SKM-1 (cell line): ENCODE measurements around the gene TBC1D24.

Experiments
- DNase-seq: peaks from one replicate; lab custom pipeline; 2025; ENCODE audit not compliant: unreplicated experiment; lab: John Stamatoyannopoulos, UW

The TBC1D24 gene

DNA sequence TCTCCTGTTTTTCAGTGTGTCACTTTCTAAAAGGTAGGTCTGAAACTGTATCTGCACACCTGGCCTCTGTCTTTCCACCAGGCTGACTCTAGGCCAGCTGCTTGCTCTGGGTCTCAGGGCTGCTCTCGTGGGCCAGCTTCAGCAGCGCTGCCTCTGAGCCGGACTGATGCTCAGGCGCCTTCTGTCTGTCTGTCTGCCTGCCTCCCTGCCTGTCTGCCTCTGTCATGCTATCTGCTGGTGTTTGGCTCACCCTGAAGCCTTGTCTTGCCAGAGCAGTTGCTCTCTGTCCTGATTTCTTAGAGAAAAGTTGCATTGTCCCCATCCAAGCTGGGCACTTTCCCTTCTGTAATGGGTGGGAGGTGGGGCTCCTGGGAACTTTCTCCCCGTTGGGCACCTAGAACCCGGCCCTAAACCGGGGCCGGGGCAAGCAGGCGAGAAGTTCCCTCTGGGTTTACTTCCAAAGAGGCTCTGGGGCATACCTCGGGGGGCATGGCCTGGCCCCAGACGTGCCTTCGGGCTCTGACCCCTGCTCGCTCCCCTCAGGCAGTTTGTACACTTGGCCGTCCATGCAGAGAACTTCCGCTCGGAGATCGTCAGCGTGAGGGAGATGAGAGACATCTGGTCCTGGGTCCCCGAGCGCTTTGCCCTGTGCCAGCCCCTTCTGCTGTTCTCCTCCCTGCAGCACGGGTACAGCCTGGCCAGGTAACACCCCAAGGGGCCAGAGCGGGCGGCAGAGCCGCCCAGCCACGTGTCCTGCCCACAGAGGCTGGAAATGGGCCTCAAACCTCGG, 23.0 kb downstream of the TBC1D24 start:
- DNase-seq = no peak

DNA sequence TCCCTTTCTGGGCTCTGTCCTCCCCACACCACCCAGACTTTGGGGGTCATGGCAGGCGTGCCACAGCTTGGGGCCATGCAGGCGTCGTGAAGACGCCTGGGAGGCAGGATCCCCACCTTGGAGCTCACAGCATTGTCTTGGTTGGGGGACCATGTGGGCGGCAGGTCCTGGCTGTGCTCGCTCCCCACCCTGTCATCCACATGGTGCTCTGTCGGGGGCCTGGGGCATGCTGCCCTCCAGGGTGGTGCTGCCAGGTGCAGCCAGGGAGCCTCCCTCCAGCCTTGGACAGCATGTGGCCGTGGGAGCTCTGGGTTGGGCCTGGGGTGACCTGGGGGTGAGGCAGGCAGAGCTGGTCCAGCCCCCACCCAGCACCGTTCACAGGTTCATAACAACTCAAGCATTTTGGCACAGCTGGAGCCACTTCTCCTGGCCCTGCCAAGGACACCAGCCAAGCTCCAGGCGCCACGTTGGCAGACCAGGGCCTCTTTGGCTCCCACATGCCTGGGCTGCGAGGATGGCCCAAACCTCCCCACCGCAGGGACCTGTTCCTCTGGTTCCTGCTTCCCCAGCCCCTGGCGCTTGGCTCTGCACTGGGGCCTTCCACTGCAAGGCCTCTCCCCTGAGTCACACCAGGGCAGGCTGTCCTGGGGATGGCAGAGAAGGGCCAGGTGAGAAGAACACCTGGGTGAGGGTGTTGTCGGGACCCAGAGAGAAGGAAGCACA, 23.8 kb downstream of the TBC1D24 start:
- no peak for DNase-seq

DNA sequence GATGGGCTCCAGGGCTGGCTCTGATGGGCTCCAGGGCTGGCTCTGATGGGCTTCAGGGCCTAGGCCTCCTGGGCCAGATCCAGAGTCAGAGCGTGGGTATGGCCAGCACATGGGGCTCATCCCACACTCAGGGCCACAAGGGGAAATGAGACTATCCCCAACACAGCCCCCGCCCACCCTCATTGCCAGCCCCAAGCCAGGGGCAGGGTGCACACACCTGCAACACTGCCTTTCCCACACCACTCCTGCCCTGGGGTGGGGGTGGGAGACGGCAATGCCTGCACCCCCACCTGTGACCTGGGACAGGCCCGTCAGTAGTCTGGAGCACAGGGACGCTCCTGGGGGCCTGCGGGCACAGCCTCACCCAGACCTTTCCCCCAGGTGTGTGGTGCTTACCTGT, 24.5 kb downstream of the TBC1D24 start:
- DNase-seq = no peak

DNA sequence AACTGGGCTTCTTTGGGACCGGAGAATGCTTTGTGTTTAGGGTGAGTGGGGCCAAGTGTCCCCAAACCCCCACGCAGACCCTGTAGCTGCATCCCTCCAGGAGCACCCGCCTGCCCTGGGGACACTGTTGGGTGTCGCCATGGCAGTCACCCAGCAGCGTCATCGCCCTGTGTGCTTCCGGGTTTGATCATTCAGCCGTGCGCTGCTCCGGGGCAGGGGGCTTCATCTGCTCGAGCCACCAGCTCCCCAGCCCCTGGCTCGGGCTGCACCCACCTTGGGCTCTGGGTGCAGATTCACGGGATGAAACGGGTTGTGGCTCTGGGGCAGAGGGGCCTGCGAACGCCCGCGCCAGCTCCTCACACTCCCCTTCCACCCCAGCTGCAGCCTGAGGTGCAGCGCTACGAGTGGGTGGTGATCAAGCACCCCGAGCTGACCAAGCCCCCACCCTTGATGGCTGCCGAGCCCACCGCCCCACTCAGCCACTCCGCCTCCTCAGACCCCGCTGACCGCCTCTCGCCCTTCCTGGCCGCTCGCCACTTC, 25.0 kb downstream of the TBC1D24 start:
- DNase-seq = no peak

DNA sequence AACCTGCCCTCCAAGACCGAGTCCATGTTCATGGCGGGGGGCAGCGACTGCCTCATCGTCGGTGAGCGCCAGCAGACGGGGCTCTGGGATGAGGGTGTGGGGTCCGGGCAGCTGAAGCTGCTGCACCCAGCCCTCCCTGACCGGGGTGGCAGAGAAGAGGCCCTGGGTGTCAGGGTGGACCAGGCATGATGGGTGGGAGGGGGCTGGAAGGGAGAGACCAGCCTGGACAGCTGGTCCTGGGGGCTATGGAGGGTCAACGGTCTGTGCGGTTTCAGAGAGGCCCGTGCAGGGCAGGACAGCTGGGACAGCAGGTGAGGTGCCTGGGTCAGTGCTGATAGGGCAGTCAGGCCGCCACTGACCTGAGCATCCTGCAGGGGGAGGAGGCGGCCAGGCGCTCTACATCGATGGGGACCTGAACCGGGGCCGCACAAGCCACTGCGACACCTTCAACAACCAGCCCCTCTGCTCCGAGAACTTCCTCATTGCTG, 25.5 kb downstream of the TBC1D24 start:
- DNase-seq = no peak

- no peak for DNase-seq
Measured at GRCh38 chr16:2500918-2501750, 26.2 kb downstream of the TBC1D24 start.

DNA sequence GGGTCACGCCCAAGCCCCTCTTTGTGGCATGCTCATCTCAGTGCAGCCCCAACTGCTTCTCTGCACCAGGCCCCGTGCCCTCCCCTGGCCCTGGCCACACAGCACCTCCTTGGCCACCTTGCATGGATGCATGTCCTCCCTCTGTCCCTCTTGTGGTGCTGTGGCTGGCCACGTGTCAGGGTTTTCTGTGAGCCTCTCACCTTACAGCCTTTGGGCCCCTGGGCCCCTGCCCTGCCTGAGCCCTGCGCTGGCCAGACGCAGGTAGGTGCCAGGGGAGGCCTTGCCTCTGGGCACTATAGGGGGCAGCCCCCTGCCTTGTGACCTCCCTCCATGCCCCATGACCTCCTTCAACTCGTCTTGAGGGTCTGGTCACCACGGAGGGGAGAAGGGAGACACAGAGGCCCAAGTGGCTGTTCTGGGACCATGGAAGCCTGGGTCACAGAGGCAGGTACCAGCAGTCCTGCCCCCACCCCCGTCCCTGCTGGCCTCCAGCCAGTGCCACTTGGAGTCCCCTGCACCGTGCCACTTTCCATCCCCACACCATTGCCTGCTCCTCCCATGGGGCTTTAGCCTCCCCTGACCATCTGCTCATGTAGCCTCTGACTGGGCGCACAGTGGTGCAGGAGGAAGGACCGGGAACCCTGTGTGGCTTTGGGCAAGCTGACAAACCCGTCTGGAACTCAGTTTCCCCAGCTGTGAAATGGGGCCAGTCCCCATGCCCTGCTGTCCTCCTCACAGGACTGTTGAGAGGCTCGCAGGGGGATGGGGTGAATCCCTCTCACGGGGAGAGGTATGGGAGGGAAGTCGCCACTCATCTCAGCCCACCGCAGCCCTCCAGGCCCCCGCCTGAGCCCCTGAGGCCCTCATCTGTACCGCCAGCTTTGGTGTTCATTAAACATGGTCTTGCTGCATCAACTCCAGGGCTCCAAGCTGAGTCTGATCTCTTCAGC, 27.3 kb downstream of the TBC1D24 start:
- DNase-seq = no peak

- no peak for DNase-seq
Measured at GRCh38 chr16:2505695-2506094, 30.8 kb downstream of the TBC1D24 start.

DNA sequence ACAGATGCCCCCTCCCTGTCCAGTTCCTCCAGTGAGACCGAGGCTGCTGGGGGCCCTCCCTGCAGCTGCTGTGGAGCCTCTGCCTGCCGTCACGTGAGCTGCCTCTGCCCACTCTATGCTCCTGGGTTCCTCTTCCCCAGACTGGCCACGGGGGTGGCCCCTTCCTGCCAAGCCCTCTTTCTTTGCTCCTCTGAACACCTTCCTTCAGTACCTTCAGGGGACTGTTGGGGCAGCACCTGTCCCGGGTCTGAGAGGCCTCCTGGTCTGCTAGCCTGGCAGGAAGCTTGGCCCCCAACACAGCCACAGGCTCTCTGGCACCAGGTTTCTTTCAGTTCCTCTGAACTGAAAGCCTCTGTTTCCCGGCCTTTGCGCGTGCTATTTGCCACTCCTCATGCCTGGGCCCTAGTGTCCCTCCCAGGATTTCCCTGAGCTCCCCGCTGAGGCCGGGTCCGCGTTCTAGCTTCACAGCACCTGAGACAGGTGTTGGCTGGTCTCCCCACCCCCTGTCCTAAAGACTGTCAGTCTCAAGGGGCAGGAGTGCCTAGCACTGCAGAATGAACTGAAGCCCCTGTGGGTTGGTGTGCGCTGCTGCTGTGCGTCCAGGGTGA, 32.2 kb downstream of the TBC1D24 start:
- DNase-seq = peak; percentile 22

- DNase-seq = peak; percentile 45
Measured at GRCh38 chr16:2507665-2508064, 32.7 kb downstream of the TBC1D24 start.

DNA sequence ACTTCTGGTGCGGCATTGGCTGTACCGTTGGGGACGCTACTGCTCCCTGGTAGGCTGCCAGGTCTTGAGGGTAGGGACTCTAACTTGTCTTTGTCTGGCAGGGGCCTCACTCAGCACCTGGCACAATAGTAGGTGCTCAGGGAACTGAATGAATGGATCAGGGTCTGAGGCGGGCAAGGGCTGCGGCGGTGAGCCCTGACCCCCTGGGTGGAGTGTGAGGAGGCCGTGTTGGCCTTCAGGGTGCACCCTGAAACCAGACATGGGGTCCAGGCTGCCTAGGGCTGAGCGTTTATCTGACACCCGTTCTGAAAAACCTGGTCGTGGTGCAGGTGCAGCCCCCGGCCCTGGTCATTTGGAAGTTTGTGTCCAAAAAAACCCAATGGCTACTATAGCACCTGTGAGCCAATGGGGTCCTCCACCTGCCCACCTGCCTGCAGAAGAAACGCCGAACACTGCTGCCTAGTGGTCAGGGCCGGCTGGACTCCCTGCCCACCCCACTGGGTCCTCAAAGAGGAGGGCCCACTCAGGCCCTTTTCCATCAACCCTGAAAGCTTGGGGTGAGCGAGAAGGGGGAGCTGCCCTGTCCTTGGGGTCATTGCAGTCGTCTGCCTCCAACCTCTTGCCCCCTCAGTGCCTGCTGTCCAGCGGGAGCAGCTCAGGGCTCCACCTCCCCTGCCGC, 33.9 kb downstream of the TBC1D24 start:
- DNase-seq = no peak

GRCh38 chr16:2511128-2511800, 36.3 kb downstream of the TBC1D24 start:
- DNase-seq = no peak

- DNase-seq = no peak
Measured at GRCh38 chr16:2511996-2512734, 37.2 kb downstream of the TBC1D24 start.

- no peak for DNase-seq
Measured at GRCh38 chr16:2512735-2513404, 37.9 kb downstream of the TBC1D24 start.

DNA sequence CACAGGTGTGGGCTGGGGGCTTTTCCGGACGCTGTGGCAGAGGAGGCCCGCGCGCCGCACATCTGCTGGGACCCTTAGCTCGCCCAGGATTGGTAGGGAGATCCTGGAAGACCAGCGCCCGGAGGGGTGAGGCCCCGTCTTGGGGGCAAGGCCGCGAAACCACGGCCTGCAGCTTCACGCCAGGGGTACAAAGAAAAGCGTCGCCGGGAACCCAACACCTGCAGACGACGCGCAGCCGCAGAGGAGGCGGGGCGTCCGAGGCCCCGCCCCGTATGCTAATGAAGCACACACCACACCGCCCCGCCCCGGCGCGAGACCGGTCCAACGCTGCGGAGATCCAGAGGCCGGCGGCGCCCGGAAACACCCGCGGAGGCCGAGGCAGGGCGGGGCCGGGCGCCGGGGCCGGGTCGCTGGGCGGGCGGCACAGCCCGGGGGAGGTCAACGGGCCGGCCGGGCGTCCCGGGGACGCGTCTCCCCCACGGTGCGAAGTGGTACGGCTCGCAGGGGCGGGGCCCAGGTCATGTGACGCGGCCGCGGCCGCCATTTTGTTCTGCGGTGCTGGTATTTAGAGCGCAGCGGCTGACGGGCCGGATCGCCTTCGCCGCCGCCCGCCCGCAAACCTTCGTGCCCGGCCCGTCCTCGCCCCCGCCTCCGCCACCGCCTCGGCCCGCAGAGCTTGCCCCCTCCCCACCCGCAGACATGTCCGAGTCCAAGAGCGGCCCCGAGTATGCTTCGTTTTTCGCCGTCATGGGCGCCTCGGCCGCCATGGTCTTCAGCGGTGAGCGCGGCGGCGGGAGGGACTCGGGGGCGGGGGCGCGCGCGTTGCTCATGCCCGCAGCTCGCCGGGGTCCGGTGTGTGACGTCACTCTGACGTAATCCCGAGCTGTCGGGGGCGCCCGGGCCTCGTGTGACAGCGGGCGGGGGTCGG, 38.7 kb downstream of the TBC1D24 start, which contains the start of gene ATP6V0C:
Gene ATP6V0C (plus strand): TSS at position 548 of the 928 bp plus-strand sequence. CDS start 152 bp downstream, at position 700.
- peak; percentile 85 for DNase-seq
